ENCODE results near the gene TLR2.

DNA sequence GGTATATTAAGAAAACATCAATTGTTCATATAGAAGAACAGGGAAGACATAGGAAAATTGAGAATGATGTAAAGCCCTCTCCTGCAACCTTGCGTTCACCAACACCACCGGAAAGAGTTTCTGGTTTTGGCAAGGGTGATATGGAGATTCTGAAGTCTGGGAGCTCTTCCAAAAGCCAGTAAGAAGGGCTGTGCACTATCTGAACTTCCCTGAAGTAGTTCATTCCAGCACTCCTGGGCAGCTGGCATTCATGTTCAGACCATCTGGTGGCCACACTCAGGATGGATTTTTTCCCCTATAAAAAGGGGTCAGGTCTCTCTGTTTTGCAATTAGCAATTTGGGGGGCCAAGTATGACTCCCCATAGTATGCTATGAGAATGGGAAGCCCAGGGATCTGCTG, 15.4 kb upstream of the TLR2 start:
- no peak for TF ChIP-seq CTCF (optimal IDR thresholded peaks at IDR 0.05 in 1 of 3, IDR thresholded peaks at IDR 0.05 in 1 of 3, conservative IDR thresholded peaks at IDR 0.05 in 1 of 3; ENCODE audit: extremely low read depth in 1 of 3, insufficient read depth in 2 of 3, low read length in 3 of 3)
- TF ChIP-seq EZH2 (IDR thresholded peaks at IDR 0.05; ENCODE audit: low read length), result no peak
